ENCODE measurements around the gene MICU1.
"Not testable (repeated sequence)": the region's sequence is repeated elsewhere in the genome, so short reads cannot be mapped to it uniquely, and the experiment has no call there.

The MICU1 gene

GRCh38 chr10:72561745-72562166 is 64.1 kb downstream of the MICU1 start:
- DNase-seq (ENCODE audit: low spot score), result no peak

- no peak for DNase-seq (ENCODE audit: low spot score)
Observed at GRCh38 chr10:72557362-72557761, 68.5 kb downstream of the MICU1 start.

- no peak for DNase-seq (ENCODE audit: low spot score)
Observed at GRCh38 chr10:72552857-72553256, 73.0 kb downstream of the MICU1 start.

- no peak for DNase-seq (ENCODE audit: low spot score)
Observed at GRCh38 chr10:72550239-72550638, 75.6 kb downstream of the MICU1 start.

GRCh38 chr10:72545546-72545945 is 80.3 kb downstream of the MICU1 start:
- no peak for DNase-seq (ENCODE audit: low spot score)

GRCh38 chr10:72543855-72544254 is 82.0 kb downstream of the MICU1 start:
- DNase-seq (ENCODE audit: low spot score), result not testable (repeated sequence)

GRCh38 chr10:72542396-72542815 is 83.5 kb downstream of the MICU1 start:
- DNase-seq (ENCODE audit: low spot score), result no peak

GRCh38 chr10:72541337-72541736 is 84.5 kb downstream of the MICU1 start:
- no peak for DNase-seq (ENCODE audit: low spot score)

- no peak for DNase-seq (ENCODE audit: low spot score)
Observed at GRCh38 chr10:72540193-72540807, 85.6 kb downstream of the MICU1 start.

GRCh38 chr10:72539137-72539536 is 86.7 kb downstream of the MICU1 start:
- DNase-seq (ENCODE audit: low spot score), result no peak

- DNase-seq (ENCODE audit: low spot score), result no peak
Observed at GRCh38 chr10:72525689-72526088, 100.2 kb downstream of the MICU1 start.

- no peak for DNase-seq (ENCODE audit: low spot score)
Observed at GRCh38 chr10:72525277-72525676, 100.6 kb downstream of the MICU1 start.

- DNase-seq (ENCODE audit: low spot score), result no peak
Observed at GRCh38 chr10:72524489-72524888, 101.4 kb downstream of the MICU1 start.

- DNase-seq (ENCODE audit: low spot score), result no peak
Observed at GRCh38 chr10:72523932-72524396, 101.9 kb downstream of the MICU1 start.

- no peak for DNase-seq (ENCODE audit: low spot score)
Observed at GRCh38 chr10:72523062-72523461, 102.8 kb downstream of the MICU1 start.

GRCh38 chr10:72517244-72517643 is 108.6 kb downstream of the MICU1 start:
- DNase-seq (ENCODE audit: low spot score), result no peak

- DNase-seq (ENCODE audit: low spot score), result no peak
Observed at GRCh38 chr10:72515455-72515854, 110.4 kb downstream of the MICU1 start.

GRCh38 chr10:72513910-72514309 is 112.0 kb downstream of the MICU1 start:
- no peak for DNase-seq (ENCODE audit: low spot score)

- DNase-seq (ENCODE audit: low spot score), result no peak
Observed at GRCh38 chr10:72511459-72511858, 114.4 kb downstream of the MICU1 start.

GRCh38 chr10:72509941-72510340 is 115.9 kb downstream of the MICU1 start:
- DNase-seq (ENCODE audit: low spot score), result no peak

GRCh38 chr10:72509206-72509799 is 116.6 kb downstream of the MICU1 start:
- DNase-seq (ENCODE audit: low spot score), result no peak

- no peak for DNase-seq (ENCODE audit: low spot score)
Observed at GRCh38 chr10:72508033-72508432, 117.8 kb downstream of the MICU1 start.

GRCh38 chr10:72506474-72506873 is 119.4 kb downstream of the MICU1 start:
- no peak for DNase-seq (ENCODE audit: low spot score)

- no peak for DNase-seq (ENCODE audit: low spot score)
Observed at GRCh38 chr10:72505435-72505834, 120.4 kb downstream of the MICU1 start.
